Measurements from ENCODE around the gene MYO1D.
"Not testable (repeated sequence)": the region's sequence is repeated elsewhere in the genome, so short reads cannot be mapped to it uniquely, and the experiment has no call there.

Gene MYO1D

GRCh38 chr17:32747856-32748255 lies 129.1 kb downstream of the MYO1D start:
- Histone ChIP-seq H3K4me3 (ENCODE audit: insufficient read depth, low read depth, low read length, poor library complexity, severe bottlenecking) (no peak overlapping the region), H3K27ac (ENCODE audit: insufficient read depth, low read length, poor library complexity, severe bottlenecking) (no peak overlapping the region)
- DNase-seq = no peak

GRCh38 chr17:32746698-32747097 lies 130.2 kb downstream of the MYO1D start:
- H3K9me3 ChIP-seq (ENCODE audit: control insufficient read depth, low read length) = no peaks in the 10 kb centered on the region
- DNase-seq = no peak
- no peaks in the 10 kb centered on the region for H3K27me3 ChIP-seq (replicated peaks; ENCODE audit: control insufficient read depth, insufficient read depth, low read length, poor library complexity, severe bottlenecking)
- no peak overlapping the region for H3K27ac ChIP-seq (ENCODE audit: insufficient read depth, low read length, poor library complexity, severe bottlenecking)
- H3K4me1 ChIP-seq (ENCODE audit: control insufficient read depth, insufficient read depth, low read length, poor library complexity, severe bottlenecking) = no peaks in the 10 kb centered on the region
- no peak overlapping the region for H3K4me3 ChIP-seq (ENCODE audit: insufficient read depth, low read depth, low read length, poor library complexity, severe bottlenecking)
- no peaks in the 10 kb centered on the region for H3K36me3 ChIP-seq (ENCODE audit: control insufficient read depth, insufficient read depth, low read length)

More at GRCh38 chr17:32747856-32748255, 129.1 kb downstream of the MYO1D start:
- H3K36me3 ChIP-seq (ENCODE audit: control insufficient read depth, insufficient read depth, low read length) = no peaks in the 10 kb centered on the region
- no peaks in the 10 kb centered on the region for H3K4me1 ChIP-seq (ENCODE audit: control insufficient read depth, insufficient read depth, low read length, poor library complexity, severe bottlenecking)
- no peaks in the 10 kb centered on the region for H3K9me3 ChIP-seq (ENCODE audit: control insufficient read depth, low read length)
- no peaks in the 10 kb centered on the region for H3K27me3 ChIP-seq (replicated peaks; ENCODE audit: control insufficient read depth, insufficient read depth, low read length, poor library complexity, severe bottlenecking)

GRCh38 chr17:32746280-32746679 lies 130.6 kb downstream of the MYO1D start:
- Histone ChIP-seq H3K27ac (ENCODE audit: insufficient read depth, low read length, poor library complexity, severe bottlenecking) (no peak overlapping the region), H3K9me3 (ENCODE audit: control insufficient read depth, low read length) (no peaks in the 10 kb centered on the region), H3K27me3 (replicated peaks; ENCODE audit: control insufficient read depth, insufficient read depth, low read length, poor library complexity, severe bottlenecking) (no peaks in the 10 kb centered on the region), H3K36me3 (ENCODE audit: control insufficient read depth, insufficient read depth, low read length) (no peaks in the 10 kb centered on the region), H3K4me1 (ENCODE audit: control insufficient read depth, insufficient read depth, low read length, poor library complexity, severe bottlenecking) (no peaks in the 10 kb centered on the region), H3K4me3 (ENCODE audit: insufficient read depth, low read depth, low read length, poor library complexity, severe bottlenecking) (no peak overlapping the region)
- DNase-seq = no peak

GRCh38 chr17:32742681-32743538 lies 134.0 kb downstream of the MYO1D start:
- no peak for DNase-seq
- Histone ChIP-seq H3K36me3 (ENCODE audit: control insufficient read depth, insufficient read depth, low read length) (no peaks in the 10 kb centered on the region), H3K4me1 (ENCODE audit: control insufficient read depth, insufficient read depth, low read length, poor library complexity, severe bottlenecking) (no peaks in the 10 kb centered on the region), H3K4me3 (ENCODE audit: insufficient read depth, low read depth, low read length, poor library complexity, severe bottlenecking) (no peak overlapping the region), H3K27ac (ENCODE audit: insufficient read depth, low read length, poor library complexity, severe bottlenecking) (no peak overlapping the region), H3K9me3 (ENCODE audit: control insufficient read depth, low read length) (no peaks in the 10 kb centered on the region), H3K27me3 (replicated peaks; ENCODE audit: control insufficient read depth, insufficient read depth, low read length, poor library complexity, severe bottlenecking) (no peaks in the 10 kb centered on the region)

GRCh38 chr17:32741381-32741780 lies 135.5 kb downstream of the MYO1D start:
- H3K4me3 ChIP-seq (ENCODE audit: insufficient read depth, low read depth, low read length, poor library complexity, severe bottlenecking) = no peak overlapping the region
- no peak for DNase-seq
- no peaks in the 10 kb centered on the region for H3K9me3 ChIP-seq (ENCODE audit: control insufficient read depth, low read length)
- H3K4me1 ChIP-seq (ENCODE audit: control insufficient read depth, insufficient read depth, low read length, poor library complexity, severe bottlenecking) = no peaks in the 10 kb centered on the region
- no peak overlapping the region for H3K27ac ChIP-seq (ENCODE audit: insufficient read depth, low read length, poor library complexity, severe bottlenecking)
- H3K27me3 ChIP-seq (replicated peaks; ENCODE audit: control insufficient read depth, insufficient read depth, low read length, poor library complexity, severe bottlenecking) = no peaks in the 10 kb centered on the region
- no peaks in the 10 kb centered on the region for H3K36me3 ChIP-seq (ENCODE audit: control insufficient read depth, insufficient read depth, low read length)

- no peak for DNase-seq
- no peaks in the 10 kb centered on the region for H3K36me3 ChIP-seq (ENCODE audit: control insufficient read depth, insufficient read depth, low read length)
- H3K4me1 ChIP-seq (ENCODE audit: control insufficient read depth, insufficient read depth, low read length, poor library complexity, severe bottlenecking) = no peaks in the 10 kb centered on the region
- H3K4me3 ChIP-seq (ENCODE audit: insufficient read depth, low read depth, low read length, poor library complexity, severe bottlenecking) = no peak overlapping the region
- no peaks in the 10 kb centered on the region for H3K9me3 ChIP-seq (ENCODE audit: control insufficient read depth, low read length)
- H3K27me3 ChIP-seq (replicated peaks; ENCODE audit: control insufficient read depth, insufficient read depth, low read length, poor library complexity, severe bottlenecking) = no peaks in the 10 kb centered on the region
- H3K27ac ChIP-seq (ENCODE audit: insufficient read depth, low read length, poor library complexity, severe bottlenecking) = no peak overlapping the region
Measured at GRCh38 chr17:32739722-32740121, 137.2 kb downstream of the MYO1D start.

GRCh38 chr17:32739151-32739550 lies 137.8 kb downstream of the MYO1D start:
- H3K27me3 ChIP-seq (replicated peaks; ENCODE audit: control insufficient read depth, insufficient read depth, low read length, poor library complexity, severe bottlenecking) = not testable (repeated sequence)

GRCh38 chr17:32733401-32733800 lies 143.5 kb downstream of the MYO1D start:
- no peak overlapping the region for H3K27ac ChIP-seq (ENCODE audit: insufficient read depth, low read length, poor library complexity, severe bottlenecking)
- DNase-seq = no peak
- H3K9me3 ChIP-seq (ENCODE audit: control insufficient read depth, low read length) = no peaks in the 10 kb centered on the region
- no peaks in the 10 kb centered on the region for H3K27me3 ChIP-seq (replicated peaks; ENCODE audit: control insufficient read depth, insufficient read depth, low read length, poor library complexity, severe bottlenecking)
- no peak overlapping the region for H3K4me3 ChIP-seq (ENCODE audit: insufficient read depth, low read depth, low read length, poor library complexity, severe bottlenecking)
- H3K36me3 ChIP-seq (ENCODE audit: control insufficient read depth, insufficient read depth, low read length) = no peaks in the 10 kb centered on the region
- H3K4me1 ChIP-seq (ENCODE audit: control insufficient read depth, insufficient read depth, low read length, poor library complexity, severe bottlenecking) = no peaks in the 10 kb centered on the region

More at GRCh38 chr17:32739151-32739550, 137.8 kb downstream of the MYO1D start:
- H3K4me3 ChIP-seq (ENCODE audit: insufficient read depth, low read depth, low read length, poor library complexity, severe bottlenecking); H3K27ac ChIP-seq (ENCODE audit: insufficient read depth, low read length, poor library complexity, severe bottlenecking); H3K9me3 ChIP-seq (ENCODE audit: control insufficient read depth, low read length); DNase-seq; H3K4me1 ChIP-seq (ENCODE audit: control insufficient read depth, insufficient read depth, low read length, poor library complexity, severe bottlenecking); H3K36me3 ChIP-seq (ENCODE audit: control insufficient read depth, insufficient read depth, low read length): not testable (repeated sequence)

- Histone ChIP-seq H3K27me3 (replicated peaks; ENCODE audit: control insufficient read depth, insufficient read depth, low read length, poor library complexity, severe bottlenecking) (no peaks in the 10 kb centered on the region), H3K36me3 (ENCODE audit: control insufficient read depth, insufficient read depth, low read length) (no peaks in the 10 kb centered on the region), H3K9me3 (ENCODE audit: control insufficient read depth, low read length) (no peaks in the 10 kb centered on the region), H3K27ac (ENCODE audit: insufficient read depth, low read length, poor library complexity, severe bottlenecking) (no peak overlapping the region), H3K4me3 (ENCODE audit: insufficient read depth, low read depth, low read length, poor library complexity, severe bottlenecking) (no peak overlapping the region), H3K4me1 (ENCODE audit: control insufficient read depth, insufficient read depth, low read length, poor library complexity, severe bottlenecking) (no peaks in the 10 kb centered on the region)
- no peak for DNase-seq
Measured at GRCh38 chr17:32732900-32733299, 144.0 kb downstream of the MYO1D start.

GRCh38 chr17:32732296-32732642 lies 144.7 kb downstream of the MYO1D start:
- Histone ChIP-seq H3K9me3 (ENCODE audit: control insufficient read depth, low read length) (no peaks in the 10 kb centered on the region), H3K4me3 (ENCODE audit: insufficient read depth, low read depth, low read length, poor library complexity, severe bottlenecking) (no peak overlapping the region), H3K4me1 (ENCODE audit: control insufficient read depth, insufficient read depth, low read length, poor library complexity, severe bottlenecking) (no peaks in the 10 kb centered on the region), H3K27ac (ENCODE audit: insufficient read depth, low read length, poor library complexity, severe bottlenecking) (no peak overlapping the region), H3K36me3 (ENCODE audit: control insufficient read depth, insufficient read depth, low read length) (no peaks in the 10 kb centered on the region), H3K27me3 (replicated peaks; ENCODE audit: control insufficient read depth, insufficient read depth, low read length, poor library complexity, severe bottlenecking) (no peaks in the 10 kb centered on the region)
- DNase-seq = no peak

Data from effector memory CD4-positive, alpha-beta T cell (primary cell).